Panc1 (cell line): ENCODE results near the gene MAPK14.

Experiments used
- CTCF ChIP-seq: fragments of 450-650 bp; IDR thresholded peaks from 2 replicates; pipeline ENCODE4 v1.5.1; 2017; ENCODE audit warnings: mild to moderate bottlenecking
- TCF7L2 ChIP-seq: IDR thresholded peaks from 2 replicates; pipeline ENCODE4 v1.6.1; 2011; ENCODE audit warnings: mild to moderate bottlenecking, low read depth, low read length, inconsistent platforms
- TF ChIP-seq, protein P1 (sequence below), 2 experiments: IDR thresholded peaks; 2 replicates each; pipeline ENCODE4 v1.6.1; 2011 to 2012; ENCODE audit warnings: low read depth in 2 of 2, control low read depth in 1 of 2, low read length in 1 of 2, mild to moderate bottlenecking in 1 of 2, moderate library complexity in 1 of 2; ENCODE audit not compliant: insufficient read depth in 1 of 2

- no peak for TF ChIP-seq CTCF
- TF ChIP-seq TCF7L2 = no peak
- TF ChIP-seq, protein P1, sequence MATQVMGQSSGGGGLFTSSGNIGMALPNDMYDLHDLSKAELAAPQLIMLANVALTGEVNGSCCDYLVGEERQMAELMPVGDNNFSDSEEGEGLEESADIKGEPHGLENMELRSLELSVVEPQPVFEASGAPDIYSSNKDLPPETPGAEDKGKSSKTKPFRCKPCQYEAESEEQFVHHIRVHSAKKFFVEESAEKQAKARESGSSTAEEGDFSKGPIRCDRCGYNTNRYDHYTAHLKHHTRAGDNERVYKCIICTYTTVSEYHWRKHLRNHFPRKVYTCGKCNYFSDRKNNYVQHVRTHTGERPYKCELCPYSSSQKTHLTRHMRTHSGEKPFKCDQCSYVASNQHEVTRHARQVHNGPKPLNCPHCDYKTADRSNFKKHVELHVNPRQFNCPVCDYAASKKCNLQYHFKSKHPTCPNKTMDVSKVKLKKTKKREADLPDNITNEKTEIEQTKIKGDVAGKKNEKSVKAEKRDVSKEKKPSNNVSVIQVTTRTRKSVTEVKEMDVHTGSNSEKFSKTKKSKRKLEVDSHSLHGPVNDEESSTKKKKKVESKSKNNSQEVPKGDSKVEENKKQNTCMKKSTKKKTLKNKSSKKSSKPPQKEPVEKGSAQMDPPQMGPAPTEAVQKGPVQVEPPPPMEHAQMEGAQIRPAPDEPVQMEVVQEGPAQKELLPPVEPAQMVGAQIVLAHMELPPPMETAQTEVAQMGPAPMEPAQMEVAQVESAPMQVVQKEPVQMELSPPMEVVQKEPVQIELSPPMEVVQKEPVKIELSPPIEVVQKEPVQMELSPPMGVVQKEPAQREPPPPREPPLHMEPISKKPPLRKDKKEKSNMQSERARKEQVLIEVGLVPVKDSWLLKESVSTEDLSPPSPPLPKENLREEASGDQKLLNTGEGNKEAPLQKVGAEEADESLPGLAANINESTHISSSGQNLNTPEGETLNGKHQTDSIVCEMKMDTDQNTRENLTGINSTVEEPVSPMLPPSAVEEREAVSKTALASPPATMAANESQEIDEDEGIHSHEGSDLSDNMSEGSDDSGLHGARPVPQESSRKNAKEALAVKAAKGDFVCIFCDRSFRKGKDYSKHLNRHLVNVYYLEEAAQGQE (IDR thresholded peaks at IDR 0.05; ENCODE audit: insufficient read depth in 1 of 2, low read depth in 2 of 2, low read length in 1 of 2) = no peak
These were observed 82.4 kb downstream of the MAPK14 start for GRCh38 chr6:36110050-36110449.
